ENCODE results near the gene GLI3.

GLI3 gene

GRCh38 chr7:41930538-41931262 lies 306.3 kb downstream of the GLI3 start:
- DNase-seq (ENCODE audit: low read depth, low spot score), result no peak

DNA sequence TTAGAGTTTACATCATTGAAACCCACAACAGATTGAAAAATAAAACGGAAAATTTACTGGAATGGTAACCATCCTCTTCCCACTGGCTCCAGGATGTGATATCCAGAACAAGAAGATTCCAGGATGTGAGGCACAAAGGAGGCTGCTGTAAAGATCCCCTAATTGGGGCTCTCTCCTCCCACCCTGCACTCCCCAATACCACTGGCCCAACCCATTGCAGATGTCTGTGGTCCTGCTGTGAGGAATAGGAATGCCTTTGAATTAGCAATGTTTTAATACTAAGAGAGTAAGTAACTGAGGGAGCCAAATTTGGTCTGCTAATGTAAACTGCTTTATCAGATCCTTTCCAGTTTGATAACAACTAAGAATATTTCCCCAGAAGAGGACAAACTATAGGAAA lies 308.2 kb downstream of the GLI3 start:
- no peak for DNase-seq (ENCODE audit: low read depth, low spot score)

DNA sequence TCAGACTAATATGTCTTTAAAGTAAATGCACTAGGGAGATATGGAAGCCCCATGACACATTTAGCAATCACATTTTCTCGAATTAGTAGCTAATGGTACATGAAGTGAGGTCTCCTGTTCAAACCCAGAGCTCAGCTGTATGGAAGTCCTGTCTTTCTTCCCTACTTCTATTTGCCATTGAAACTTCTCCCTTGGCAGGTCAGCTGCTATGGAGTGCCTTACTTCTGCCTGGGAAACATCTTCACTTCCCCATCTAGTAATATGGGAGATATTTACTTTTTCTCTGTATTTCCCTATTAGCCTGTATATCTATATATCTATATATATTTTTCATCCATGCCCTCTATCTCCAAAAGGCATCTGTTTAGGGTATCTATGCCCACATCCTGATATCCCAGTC lies 308.8 kb downstream of the GLI3 start:
- no peak for DNase-seq (ENCODE audit: low read depth, low spot score)

- DNase-seq (ENCODE audit: low read depth, low spot score), result no peak
Observed at GRCh38 chr7:41927380-41927779, 309.6 kb downstream of the GLI3 start.

GRCh38 chr7:41925946-41926345 lies 311.1 kb downstream of the GLI3 start:
- DNase-seq (ENCODE audit: low read depth, low spot score), result no peak

GRCh38 chr7:41924796-41925195 lies 312.2 kb downstream of the GLI3 start:
- DNase-seq (ENCODE audit: low read depth, low spot score), result no peak

GRCh38 chr7:41922373-41922772 lies 314.6 kb downstream of the GLI3 start:
- DNase-seq (ENCODE audit: low read depth, low spot score), result no peak

DNA sequence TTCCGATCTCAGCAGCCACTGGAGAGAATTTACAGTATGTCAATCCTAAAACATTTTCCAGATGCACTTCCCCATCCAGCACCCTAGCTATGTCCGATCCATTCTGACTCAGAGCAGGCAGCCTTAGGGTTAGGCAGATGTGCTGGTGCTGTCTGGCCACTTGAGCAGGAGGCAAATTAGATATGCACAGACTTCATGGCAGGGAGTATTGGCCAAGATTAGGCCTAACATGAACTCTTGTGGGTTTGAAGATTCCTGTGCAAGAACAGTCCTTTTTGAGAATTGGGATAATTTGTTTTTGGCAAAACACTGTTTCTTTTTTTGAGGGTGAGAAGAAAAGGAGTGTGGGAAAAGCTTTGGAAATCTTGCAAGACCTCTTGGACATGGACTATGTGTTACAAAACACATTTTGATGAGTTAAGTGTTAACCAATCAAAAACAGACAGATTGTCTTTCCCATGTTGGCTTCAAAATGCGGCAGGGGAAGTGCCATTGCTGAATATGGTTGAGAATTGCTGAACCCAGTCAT lies 315.5 kb downstream of the GLI3 start:
- no peak for DNase-seq (ENCODE audit: low read depth, low spot score)

GRCh38 chr7:41918597-41918996 lies 318.4 kb downstream of the GLI3 start:
- DNase-seq (ENCODE audit: low read depth, low spot score), result no peak

GRCh38 chr7:41916450-41916927 lies 320.5 kb downstream of the GLI3 start:
- DNase-seq (ENCODE audit: low read depth, low spot score), result no peak

DNA sequence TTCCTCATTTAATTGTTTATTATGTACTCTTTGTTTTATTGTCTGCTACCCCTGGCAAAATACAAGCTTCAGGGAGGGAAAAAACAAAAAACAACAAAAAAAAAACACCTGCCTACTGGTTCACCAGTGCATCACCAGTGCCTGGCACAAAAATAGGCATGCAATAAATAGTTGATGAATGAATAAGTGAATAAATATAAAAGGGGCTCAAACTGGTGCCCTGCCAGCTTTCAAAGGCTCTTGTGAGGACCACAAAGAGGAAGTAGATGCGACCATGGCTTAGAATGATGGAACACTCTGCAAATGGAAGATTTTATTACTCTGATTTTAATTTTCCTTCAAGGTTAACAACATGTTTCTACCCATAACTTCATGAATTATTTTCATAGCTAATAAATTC lies 321.1 kb downstream of the GLI3 start:
- no peak for DNase-seq (ENCODE audit: low read depth, low spot score)

DNA sequence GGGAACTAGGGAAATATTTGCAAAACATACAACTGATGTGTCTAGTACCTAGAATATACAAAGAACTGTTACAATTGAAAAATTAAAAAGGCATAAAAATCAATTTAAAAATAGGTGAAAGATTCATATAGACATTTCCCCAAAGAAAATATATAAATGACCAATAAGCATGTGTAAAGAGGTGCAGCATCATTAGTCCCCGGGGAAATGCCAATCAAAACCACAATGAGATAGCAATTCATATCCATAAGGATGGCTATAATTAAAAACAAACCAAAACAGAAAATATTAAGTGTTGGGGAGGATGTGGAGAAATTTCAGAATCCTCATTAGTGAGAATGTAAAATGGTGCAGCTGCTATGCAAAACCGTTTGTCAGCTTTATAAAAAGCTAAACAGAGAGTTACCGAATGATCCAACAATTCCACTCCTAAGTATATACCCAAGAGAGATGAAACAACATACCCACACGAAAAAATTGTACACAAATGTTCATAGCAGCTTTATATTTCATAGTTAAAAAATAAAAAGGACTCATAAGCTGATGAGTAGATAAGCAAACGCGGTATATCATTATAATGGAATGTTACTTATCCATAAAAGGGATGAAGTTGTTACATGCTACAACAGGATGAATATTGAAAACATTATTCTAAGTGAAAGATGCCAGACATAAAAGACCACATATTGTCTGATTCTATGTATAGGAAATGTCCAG lies 324.0 kb downstream of the GLI3 start:
- DNase-seq (ENCODE audit: low read depth, low spot score), result no peak

- DNase-seq (ENCODE audit: low read depth, low spot score), result no peak
Observed at GRCh38 chr7:41912426-41912825, 324.6 kb downstream of the GLI3 start.

- DNase-seq (ENCODE audit: low read depth, low spot score), result no peak
Observed at GRCh38 chr7:41911792-41912191, 325.2 kb downstream of the GLI3 start.
